ENCODE results near the gene OR2C1.

OR2C1 gene

DNA sequence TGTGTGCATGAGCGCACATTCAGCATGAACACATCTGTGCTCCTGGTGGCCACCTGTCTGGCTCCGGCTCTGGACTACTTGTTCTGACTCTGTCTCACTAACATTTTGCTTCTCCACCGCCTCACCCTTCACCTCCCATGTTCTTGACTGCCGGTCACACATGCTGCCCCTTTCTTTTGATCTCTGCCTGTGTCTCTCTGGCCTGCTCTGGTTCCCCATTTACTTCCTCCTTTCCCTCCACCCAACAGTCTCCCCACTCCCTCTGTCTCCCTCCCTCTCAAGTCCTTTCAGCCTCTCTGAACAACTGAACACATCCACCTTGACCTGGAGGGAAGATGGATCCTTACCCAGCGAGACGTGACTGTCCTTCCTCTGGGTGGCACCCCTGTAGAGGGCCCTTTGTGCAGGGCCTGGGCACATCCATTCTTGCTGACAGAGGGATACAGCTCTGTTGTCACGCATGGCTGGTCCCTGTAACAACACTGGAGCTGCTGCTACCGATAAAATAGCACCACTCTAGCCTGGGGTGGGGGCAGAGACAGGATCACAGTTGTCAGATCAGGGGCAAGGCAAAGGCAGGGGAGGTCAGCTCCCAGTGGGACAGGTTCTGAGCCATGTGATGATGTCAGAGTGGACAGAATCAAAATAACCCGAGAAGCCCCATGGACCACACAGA, 34.1 kb downstream of the OR2C1 start:
- FAIRE-seq: no peak
- DNase-seq (ENCODE audit: extremely low spot score, insufficient read length, low read depth): no peak

DNA sequence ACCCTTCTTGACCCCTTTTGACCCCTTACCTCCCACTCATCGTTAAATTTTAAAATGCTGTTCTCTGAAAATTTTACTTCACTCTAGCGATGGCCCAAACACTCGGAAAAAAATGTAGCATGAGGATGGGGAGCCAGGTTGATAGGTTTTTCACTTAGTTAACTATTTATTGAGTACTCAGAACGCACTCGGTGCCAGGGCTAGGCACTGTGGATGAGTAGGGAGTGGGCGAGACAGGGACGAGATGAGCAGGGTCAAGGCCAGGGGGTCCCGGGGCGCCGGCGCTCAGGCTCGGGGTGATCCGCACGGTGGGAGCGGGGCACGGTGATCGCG, 44.7 kb downstream of the OR2C1 start:
- DNase-seq (ENCODE audit: extremely low spot score, insufficient read length, low read depth) (no peak), FAIRE-seq (peak; percentile 45)

DNA sequence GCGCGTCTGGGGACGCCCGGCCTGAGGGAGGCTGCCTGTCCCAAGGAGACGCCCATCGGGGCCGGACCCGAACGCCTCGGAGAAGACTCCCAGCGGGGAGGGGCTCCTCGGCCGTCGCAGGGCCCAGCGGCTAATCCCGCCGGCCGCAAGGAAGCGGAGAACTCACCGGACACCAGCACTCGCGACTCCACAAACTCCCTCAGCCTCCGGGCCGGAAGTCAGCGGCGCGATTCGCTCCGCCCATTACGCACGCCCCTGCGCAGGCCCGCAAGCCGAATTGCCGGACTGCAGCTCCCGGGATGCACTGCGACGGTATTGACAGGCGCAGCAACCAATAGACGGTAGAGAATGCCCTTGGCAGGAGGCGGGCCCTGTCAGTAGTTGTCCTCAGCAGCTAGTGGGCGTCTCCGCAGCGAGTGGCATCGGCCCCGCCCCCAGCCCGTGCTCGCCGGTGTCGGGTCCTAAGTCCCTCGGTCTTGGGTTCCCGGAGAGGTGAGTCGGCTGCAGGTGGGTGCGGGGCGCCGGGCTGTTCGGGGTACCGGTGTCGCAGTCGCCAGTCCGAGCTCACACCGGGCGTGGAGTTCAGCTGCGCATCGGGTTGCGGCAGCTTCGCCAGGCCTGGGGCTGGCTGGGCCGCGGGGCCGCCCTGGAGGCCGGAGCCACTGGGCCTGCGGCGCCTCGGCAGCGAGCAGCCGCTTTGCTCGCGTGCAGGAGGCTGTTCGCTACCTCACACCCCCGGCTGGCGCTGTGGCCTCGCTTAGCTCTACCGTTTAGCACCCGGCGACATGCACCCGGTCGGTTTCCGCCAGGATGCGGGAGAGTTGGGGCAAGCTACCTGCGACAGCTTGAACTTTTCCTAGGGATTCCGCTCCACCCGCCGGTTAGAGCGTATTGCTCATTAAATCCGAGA, 45.3 kb downstream of the OR2C1 start, which contains the start of the genes ZNF174 and ZSCAN32:
Gene ZNF174 (plus strand): TSS at position 437 of the 910 bp plus-strand sequence. CDS start 790 bp downstream, outside the sequence.
Gene ZSCAN32 (minus strand): TSS at position 226 of the 910 bp plus-strand sequence. CDS start 3,447 bp downstream, outside the sequence.
- DNase-seq (ENCODE audit: extremely low spot score, insufficient read length, low read depth) (peak; percentile 100), FAIRE-seq (peak; percentile 99)

DNA sequence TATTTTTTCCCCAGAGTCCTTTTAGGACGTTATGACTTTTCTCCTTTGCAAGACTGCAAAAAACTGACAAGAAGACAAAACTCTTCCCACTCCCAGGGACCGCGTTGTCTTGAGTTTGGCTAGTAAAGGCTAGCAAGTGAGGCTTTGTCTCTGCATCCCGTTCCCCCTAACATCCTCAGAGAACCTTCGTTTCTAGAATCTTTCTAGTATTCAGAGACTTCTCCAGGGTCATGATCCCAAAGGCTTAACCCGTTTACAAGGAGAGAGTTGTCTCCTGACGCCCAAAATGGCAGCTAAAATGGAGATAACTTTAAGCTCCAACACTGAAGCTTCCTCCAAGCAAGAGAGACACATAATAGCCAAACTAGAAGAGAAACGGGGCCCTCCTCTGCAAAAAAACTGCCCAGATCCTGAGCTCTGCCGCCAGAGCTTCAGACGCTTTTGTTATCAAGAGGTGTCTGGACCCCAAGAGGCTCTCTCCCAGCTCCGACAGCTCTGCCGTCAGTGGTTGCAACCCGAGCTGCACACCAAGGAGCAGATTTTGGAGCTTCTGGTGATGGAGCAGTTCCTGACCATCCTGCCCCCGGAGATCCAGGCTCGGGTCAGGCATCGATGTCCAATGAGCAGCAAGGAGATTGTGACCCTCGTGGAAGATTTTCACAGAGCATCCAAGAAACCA, 46.2 kb downstream of the OR2C1 start:
- no peak for DNase-seq (ENCODE audit: extremely low spot score, insufficient read length, low read depth)
- FAIRE-seq: no peak
